Right ventricle myocardium inferior (tissue), 1 donor: ENCODE results near the gene CST3. TPM values are rescaled to one million over a fixed set of nuclear protein-coding genes. Genes with fewer than 3 reads are reported as not detected.

ENCODE experiments used
- ATAC-seq: fragments of 200-7000 bp; cut with Tn5 transposase; one replicate; pipeline ENCODE4 v1.9.1; 2020; ENCODE audit warnings: mild to moderate bottlenecking, moderate library complexity
- DNase-seq: peaks from one replicate; pipeline ENCODE4 v3.0.0; 2021; ENCODE audit errors: missing footprints
- intact Hi-C: fragments of 100-400 bp; cut with DNase I; formaldehyde crosslinking; loops from one replicate; pipeline ENCODE4 v1.11.0; 2022
- total RNA-seq: library from RNA; stranded (reverse); fragmentation: NEBNext Ultra II Directional; extraction: Animal tissue kit (Norgen Biotek cat#: 25700); gene quantifications from one replicate; pipeline ENCODE4 v1.2.1, GENCODE V29; 2021
- donor health status: DM: no; HTN: yes; CAD: no; lungs with severe emphysema.

CST3 gene
- total RNA-seq, 1 donor from 2014 or later: 1,033 TPM

- no peak for DNase-seq
- intact Hi-C loops: no loop called here
- ATAC-seq: no peak
Observed at GRCh38 chr20:23586735-23587525, 50.8 kb downstream of the CST3 start.

- intact Hi-C loops: no loop called here
- ATAC-seq (no peak), DNase-seq (peak; percentile 21)
Observed at GRCh38 chr20:23585808-23586734, 51.7 kb downstream of the CST3 start.

- intact Hi-C loops: no loop called here
- no peak for ATAC-seq
- DNase-seq: no peak
Observed at GRCh38 chr20:23585449-23585807, 52.3 kb downstream of the CST3 start.

- intact Hi-C loops: no loop called here
- ATAC-seq: no peak
- DNase-seq: no peak
Observed at GRCh38 chr20:23584434-23585199, 53.1 kb downstream of the CST3 start.

Other genes starting within 250 kb of the CST3 start
- gene NAPB, start 216.5 kb downstream of the CST3 start, total RNA-seq: 4.7 TPM
- not detected for gene CSTL1, start 198.3 kb downstream of the CST3 start, total RNA-seq
- not detected for gene CST11, start 185.1 kb downstream of the CST3 start, total RNA-seq
- not detected for gene CST8, start 146.8 kb downstream of the CST3 start, total RNA-seq
- gene CST9L, start 69.5 kb downstream of the CST3 start, total RNA-seq: not detected
- gene CST9, start 32.0 kb downstream of the CST3 start, total RNA-seq: not detected
- not detected for gene CST4, start 51.1 kb upstream of the CST3 start, total RNA-seq
- gene CST1, start 113.0 kb upstream of the CST3 start, total RNA-seq: not detected
- gene CST2, start 188.8 kb upstream of the CST3 start, total RNA-seq: not detected
- not detected for gene CST5, start 241.8 kb upstream of the CST3 start, total RNA-seq